22Rv1 (cell line): ENCODE results near the gene PPP1R3E.
A peak's percentile ranks its signal among the peaks of the same experiment; 100 is the strongest.
"Not testable (repeated sequence)": the region's sequence is repeated elsewhere in the genome, so short reads cannot be mapped to it uniquely, and the experiment has no call there.

Experiments
- H3K27ac ChIP-seq: fragments of 450-650 bp; 2 replicates; pipeline ENCODE4 v1.5.1; 2017
- ZFX ChIP-seq: fragments of 450-650 bp; IDR thresholded peaks from 2 replicates; pipeline ENCODE4 v1.6.1; 2017; ENCODE audit warnings: antibody characterized with exemption, borderline replicate concordance
- TF ChIP-seq, protein P1 (sequence below): fragments of 450-650 bp; IDR thresholded peaks from 2 replicates; pipeline ENCODE4 v1.5.1; 2017; ENCODE audit warnings: mild to moderate bottlenecking

Gene PPP1R3E

DNA sequence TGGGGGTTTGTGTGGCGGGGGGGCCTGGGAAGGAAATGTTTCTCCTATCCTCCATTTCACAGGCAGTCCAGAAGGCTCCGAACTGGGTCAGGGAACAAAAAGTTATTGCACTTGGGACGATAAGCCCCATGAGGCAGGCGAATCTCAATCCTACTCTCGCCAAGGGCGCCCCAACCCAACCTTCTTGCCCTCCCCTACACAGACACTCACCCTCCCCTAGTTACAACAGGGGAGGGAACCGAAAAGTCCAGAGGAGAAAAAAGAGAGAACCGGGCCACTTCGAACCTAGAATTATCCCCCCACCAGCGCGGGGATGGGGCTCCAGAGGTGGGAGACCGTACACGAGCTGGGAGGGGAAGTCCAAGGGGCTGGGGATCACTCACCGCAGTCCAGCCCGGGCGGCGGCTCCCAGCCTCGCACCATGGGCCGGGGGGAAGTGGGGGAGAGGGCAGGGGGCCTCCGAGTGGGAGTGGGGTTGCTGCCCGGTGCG, 17.1 kb downstream of the PPP1R3E start:
- TF ChIP-seq, protein P1, sequence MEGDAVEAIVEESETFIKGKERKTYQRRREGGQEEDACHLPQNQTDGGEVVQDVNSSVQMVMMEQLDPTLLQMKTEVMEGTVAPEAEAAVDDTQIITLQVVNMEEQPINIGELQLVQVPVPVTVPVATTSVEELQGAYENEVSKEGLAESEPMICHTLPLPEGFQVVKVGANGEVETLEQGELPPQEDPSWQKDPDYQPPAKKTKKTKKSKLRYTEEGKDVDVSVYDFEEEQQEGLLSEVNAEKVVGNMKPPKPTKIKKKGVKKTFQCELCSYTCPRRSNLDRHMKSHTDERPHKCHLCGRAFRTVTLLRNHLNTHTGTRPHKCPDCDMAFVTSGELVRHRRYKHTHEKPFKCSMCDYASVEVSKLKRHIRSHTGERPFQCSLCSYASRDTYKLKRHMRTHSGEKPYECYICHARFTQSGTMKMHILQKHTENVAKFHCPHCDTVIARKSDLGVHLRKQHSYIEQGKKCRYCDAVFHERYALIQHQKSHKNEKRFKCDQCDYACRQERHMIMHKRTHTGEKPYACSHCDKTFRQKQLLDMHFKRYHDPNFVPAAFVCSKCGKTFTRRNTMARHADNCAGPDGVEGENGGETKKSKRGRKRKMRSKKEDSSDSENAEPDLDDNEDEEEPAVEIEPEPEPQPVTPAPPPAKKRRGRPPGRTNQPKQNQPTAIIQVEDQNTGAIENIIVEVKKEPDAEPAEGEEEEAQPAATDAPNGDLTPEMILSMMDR = no peak
- TF ChIP-seq ZFX = no peak

DNA sequence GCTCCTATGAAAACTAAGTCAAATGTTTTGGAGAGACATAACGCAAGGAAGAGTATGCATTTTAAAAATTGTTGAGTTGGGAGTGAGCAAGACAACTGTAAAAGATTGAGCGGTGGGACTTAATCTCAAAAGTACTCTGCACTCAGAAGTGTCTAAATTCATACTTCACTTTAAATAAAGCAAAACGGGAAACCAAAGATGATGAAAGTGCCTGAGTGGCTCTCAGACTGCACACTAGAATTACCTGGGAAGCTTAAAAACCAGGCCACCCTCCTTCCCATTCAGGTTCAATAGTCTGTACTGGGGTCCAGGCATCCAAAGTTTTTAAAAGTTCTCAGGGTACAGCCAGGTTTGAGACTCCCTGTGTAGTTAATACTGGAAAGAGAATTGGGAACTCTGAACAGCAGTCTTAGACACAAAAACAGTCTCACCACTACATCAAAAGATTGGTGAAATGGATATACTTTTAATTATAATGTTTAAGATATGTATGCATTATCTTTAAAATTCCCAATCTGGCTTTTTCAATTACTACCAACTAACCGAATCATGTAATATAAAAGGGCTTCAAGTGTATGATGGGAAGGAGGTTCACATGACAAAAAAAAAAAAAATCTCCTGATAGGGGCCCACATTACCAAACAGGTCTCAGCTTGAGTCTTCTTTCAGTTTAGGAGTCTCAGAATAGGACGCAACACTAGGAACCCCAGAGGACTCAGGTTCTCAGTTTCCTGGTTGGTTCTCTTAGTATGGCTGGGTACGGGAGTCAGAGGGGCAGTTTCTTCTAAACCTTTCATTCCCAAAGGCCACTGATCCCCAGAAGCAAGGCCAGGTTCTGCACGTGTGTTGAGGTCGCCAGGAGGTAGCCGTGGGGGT, 17.8 kb downstream of the PPP1R3E start:
- TF ChIP-seq, protein P1 = no peak
- TF ChIP-seq ZFX = no peak
- H3K27ac ChIP-seq = peak overlapping the region; percentile 99

More for the DNA sequence above, 17.1 kb downstream of the PPP1R3E start:
- H3K27ac ChIP-seq = peak overlapping the region; percentile 99

DNA sequence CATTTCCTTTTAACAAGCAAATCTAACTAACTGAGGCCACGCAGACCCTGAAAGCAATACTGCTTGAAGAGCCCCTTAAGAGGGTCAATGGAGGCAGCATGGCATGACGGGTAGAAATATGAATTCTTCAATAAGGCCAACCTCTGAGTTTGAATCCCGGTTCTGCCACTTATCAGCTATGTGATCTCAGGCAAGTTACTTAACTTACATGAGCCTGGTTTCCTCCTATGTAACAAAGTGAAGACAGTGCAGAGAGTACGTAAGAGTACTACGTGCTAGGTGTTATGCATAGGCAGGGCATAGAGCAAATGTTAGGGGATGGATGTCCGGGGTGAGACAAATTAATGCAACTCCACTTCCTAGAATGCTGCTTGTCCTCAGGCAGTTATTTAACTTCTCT, 21.4 kb downstream of the PPP1R3E start:
- no peak for TF ChIP-seq ZFX
- TF ChIP-seq, protein P1 = no peak
- no peak overlapping the region for H3K27ac ChIP-seq

DNA sequence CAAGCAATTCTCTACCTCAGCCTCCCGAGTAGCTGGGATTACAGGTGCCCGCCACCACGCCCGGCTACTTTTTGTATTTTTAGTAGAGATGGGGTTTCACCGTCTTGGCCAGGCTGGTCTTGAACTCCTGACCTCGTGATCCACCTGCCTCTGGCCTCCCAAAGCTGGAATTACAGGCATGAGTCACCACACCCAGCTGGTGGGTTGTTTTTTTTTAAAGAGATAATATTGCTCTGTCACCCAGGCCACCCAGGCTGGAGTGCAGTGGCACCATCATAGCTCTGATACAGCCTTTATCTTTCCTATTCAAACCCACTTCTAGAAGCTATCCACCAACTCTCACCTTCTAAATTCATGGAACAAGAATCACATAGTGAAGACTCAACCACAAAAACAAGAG, 24.7 kb downstream of the PPP1R3E start:
- not testable (repeated sequence) for H3K27ac ChIP-seq

DNA sequence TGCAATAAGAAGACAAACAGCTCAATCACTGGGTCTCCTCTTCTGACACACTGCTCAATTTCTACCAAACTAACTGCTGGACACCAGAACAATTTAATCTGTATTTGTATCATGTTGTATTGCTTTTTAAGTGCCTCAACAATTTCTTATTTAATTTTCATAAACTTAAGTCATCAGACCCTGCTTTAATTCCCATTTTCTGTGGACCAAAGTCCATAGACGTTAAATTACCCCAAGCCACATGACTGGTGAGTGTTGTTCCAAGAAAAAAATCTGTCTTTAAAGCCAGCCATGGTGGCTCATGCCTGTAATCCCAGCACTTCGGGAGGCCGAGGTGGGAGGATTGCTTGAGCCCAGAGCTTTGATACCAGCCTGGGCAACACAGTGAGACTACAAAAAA, 25.5 kb downstream of the PPP1R3E start:
- TF ChIP-seq ZFX = no peak
- TF ChIP-seq, protein P1 = no peak
- no peak overlapping the region for H3K27ac ChIP-seq

DNA sequence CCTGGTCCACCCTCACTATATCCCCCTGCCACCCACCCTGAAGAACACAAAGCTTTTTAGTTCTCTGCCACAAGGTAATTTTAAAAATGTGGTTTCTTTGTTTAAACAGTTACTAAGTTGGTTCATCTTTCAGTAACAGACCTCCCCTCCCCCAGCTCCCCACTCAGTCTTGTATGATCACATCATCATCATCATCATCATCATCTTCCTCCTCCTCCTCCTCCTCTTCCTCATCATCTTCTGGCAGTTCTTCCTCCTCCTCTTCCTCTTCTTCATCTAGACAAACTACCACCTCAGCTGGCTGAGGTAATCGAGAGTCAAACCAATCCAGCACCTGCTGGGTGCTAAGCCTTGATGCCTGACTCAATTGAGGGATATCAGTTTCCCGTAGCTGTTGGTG, 27.2 kb downstream of the PPP1R3E start:
- TF ChIP-seq, protein P1 = no peak
- TF ChIP-seq ZFX = no peak
- H3K27ac ChIP-seq = no peak overlapping the region

DNA sequence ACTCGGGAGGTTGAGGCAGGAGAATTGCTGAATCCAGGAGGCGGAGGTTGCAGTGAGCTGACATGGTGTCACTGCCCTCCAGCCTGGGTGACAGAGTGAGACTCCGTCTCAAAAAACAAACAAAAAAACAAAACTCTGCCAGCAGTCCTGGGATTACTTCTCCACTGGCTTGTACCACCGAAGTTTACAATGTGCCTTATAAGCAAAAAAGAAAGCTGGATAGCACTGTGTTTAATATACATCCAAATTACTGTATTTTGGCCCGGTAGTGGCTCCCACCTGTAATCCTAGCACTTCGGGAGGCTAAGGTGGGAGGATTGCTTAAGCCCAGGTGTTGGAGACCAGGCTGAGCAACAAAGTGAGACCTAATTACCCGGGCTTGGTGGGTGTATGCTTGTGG, 33.5 kb downstream of the PPP1R3E start:
- TF ChIP-seq, protein P1 = no peak
- TF ChIP-seq ZFX = no peak
- no peak overlapping the region for H3K27ac ChIP-seq

DNA sequence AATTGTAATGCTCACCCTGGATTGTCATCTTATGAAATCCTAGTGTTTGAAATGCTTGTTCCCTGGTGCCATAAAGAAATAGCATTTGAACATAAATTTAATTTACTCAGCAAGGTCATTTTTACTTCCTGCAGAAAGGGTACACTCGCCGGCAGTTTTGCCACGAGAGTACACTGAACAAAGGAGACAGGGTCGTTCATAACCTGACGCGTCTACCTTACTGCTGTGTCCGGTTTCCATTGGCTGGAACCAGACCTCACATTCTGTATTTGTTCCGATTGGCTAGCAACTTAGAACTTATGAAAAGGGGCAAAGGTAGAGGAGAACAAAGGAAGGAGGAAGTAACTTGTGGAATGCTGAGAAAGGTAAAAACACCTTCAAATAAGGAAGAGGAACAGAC, 41.8 kb downstream of the PPP1R3E start:
- not testable (repeated sequence) for H3K27ac ChIP-seq
